Liver (tissue), 9 donors: Measurements from ENCODE around the gene WDR17. TPM values are rescaled to one million over a fixed set of nuclear protein-coding genes. Genes with fewer than 3 reads are reported as not detected.

Source experiments
- DNase-seq: peaks from one replicate; pipeline ENCODE4 v3.0.0-alpha.2; 2017; ENCODE audit warnings: low spot score
- H3K27ac ChIP-seq, 2 donors: one replicate each; pipeline ENCODE4 v1.7.0; 2013; ENCODE audit warnings: inconsistent platforms in 2 of 2, low read length in 2 of 2, control low read depth in 1 of 2, low read depth in 1 of 2, mild to moderate bottlenecking in 1 of 2
- H3K27me3 ChIP-seq, 4 donors: one replicate each; pipeline versions ENCODE4 v1.6.1 to v1.7.0; 2013; ENCODE audit warnings: low read length in 3 of 4, inconsistent platforms in 1 of 4, mild to moderate bottlenecking in 1 of 4, moderate library complexity in 1 of 4; ENCODE audit not compliant: control insufficient read depth in 4 of 4, insufficient read depth in 4 of 4
- H3K36me3 ChIP-seq, 4 donors: one replicate each; pipeline versions ENCODE4 v1.6.1 to v1.7.0; 2013; ENCODE audit warnings: low read length in 3 of 4, mild to moderate bottlenecking in 3 of 4, low read depth in 1 of 4, moderate library complexity in 1 of 4; ENCODE audit not compliant: control insufficient read depth in 4 of 4, insufficient read depth in 3 of 4
- H3K4me1 ChIP-seq, 4 donors: one replicate each; pipeline versions ENCODE4 v1.6.1 to v1.7.0; 2013; ENCODE audit warnings: low read length in 3 of 4, mild to moderate bottlenecking in 3 of 4, moderate library complexity in 1 of 4; ENCODE audit not compliant: control insufficient read depth in 4 of 4, insufficient read depth in 4 of 4
- H3K4me3 ChIP-seq, 3 donors: one replicate each; pipeline versions ENCODE4 v1.6.1 to v1.7.0; 2013; ENCODE audit warnings: low read length in 3 of 3, control low read depth in 1 of 3, low read depth in 1 of 3, mild to moderate bottlenecking in 1 of 3
- H3K9ac ChIP-seq, 2 donors: one replicate each; pipeline ENCODE4 v1.7.0; 2013; ENCODE audit warnings: low read length in 2 of 2, mild to moderate bottlenecking in 2 of 2, moderate library complexity in 2 of 2, control low read depth in 1 of 2, low read depth in 1 of 2
- H3K9me3 ChIP-seq, 4 donors: one replicate each; pipeline versions ENCODE4 v1.6.1 to v1.7.0; 2013; ENCODE audit warnings: low read length in 3 of 4; ENCODE audit not compliant: control insufficient read depth in 4 of 4
- ATF3 ChIP-seq: IDR thresholded peaks from 2 replicates; pipeline ENCODE4 v1.6.1; 2016; ENCODE audit warnings: antibody characterized with exemption
- CTCF ChIP-seq: fragments of 150-350 bp; IDR thresholded peaks from 2 replicates; pipeline ENCODE4 v1.5.1; 2017; ENCODE audit warnings: improper control_type of control experiment, low read depth, low read length; ENCODE audit not compliant: missing input control
- EGR1 ChIP-seq, 2 donors: IDR thresholded peaks; 2 replicates each; pipeline ENCODE4 v1.6.1; 2016 to 2018; ENCODE audit warnings: antibody characterized with exemption in 2 of 2, low read depth in 2 of 2
- FOXA1 ChIP-seq: IDR thresholded peaks from 2 replicates; pipeline ENCODE4 v1.6.1; 2016; ENCODE audit warnings: antibody characterized with exemption
- FOXA2 ChIP-seq: IDR thresholded peaks from 2 replicates; pipeline ENCODE4 v1.6.1; 2016; ENCODE audit warnings: antibody characterized with exemption
- GABPA ChIP-seq, 2 donors: IDR thresholded peaks in 1 of 2; conservative IDR thresholded peaks in 1 of 2; 2 replicates each; pipeline ENCODE4 v1.6.1; 2016; ENCODE audit warnings: antibody characterized with exemption in 2 of 2, mild to moderate bottlenecking in 1 of 2, moderate library complexity in 1 of 2
- HNF4A ChIP-seq, 2 donors: conservative IDR thresholded peaks; 2 replicates each; pipeline ENCODE4 v1.6.1; 2016; ENCODE audit warnings: antibody characterized with exemption in 2 of 2, mild to moderate bottlenecking in 2 of 2
- HNF4G ChIP-seq: IDR thresholded peaks from 2 replicates; pipeline ENCODE4 v1.6.1; 2016; ENCODE audit warnings: antibody characterized with exemption
- JUND ChIP-seq, 2 donors: IDR thresholded peaks; 2 replicates each; pipeline ENCODE4 v1.6.1; 2016; ENCODE audit warnings: antibody characterized with exemption in 2 of 2
- MAX ChIP-seq: IDR thresholded peaks from 2 replicates; pipeline ENCODE4 v1.6.1; 2016; ENCODE audit warnings: antibody characterized with exemption
- NR2F2 ChIP-seq: IDR thresholded peaks from 2 replicates; pipeline ENCODE4 v1.6.1; 2016; ENCODE audit warnings: antibody characterized with exemption
- REST ChIP-seq: IDR thresholded peaks from 2 replicates; pipeline ENCODE4 v1.6.1; 2016; ENCODE audit warnings: antibody characterized with exemption, mild to moderate bottlenecking
- RXRA ChIP-seq, 2 donors: IDR thresholded peaks; 2 replicates each; pipeline ENCODE4 v1.6.1; 2017 to 2018; ENCODE audit warnings: antibody characterized with exemption in 2 of 2, mild to moderate bottlenecking in 1 of 2
- SP1 ChIP-seq: IDR thresholded peaks from 2 replicates; pipeline ENCODE4 v1.6.1; 2018; ENCODE audit warnings: antibody characterized with exemption, mild to moderate bottlenecking
- TAF1 ChIP-seq: conservative IDR thresholded peaks from 2 replicates; pipeline ENCODE4 v1.6.1; 2016; ENCODE audit warnings: antibody characterized with exemption, mild to moderate bottlenecking
- YY1 ChIP-seq: IDR thresholded peaks from 2 replicates; pipeline ENCODE4 v1.6.1; 2016; ENCODE audit warnings: antibody characterized with exemption, mild to moderate bottlenecking
- WGBS: extraction: QIAGEN DNeasy Blood & Tissue Kit; methylation state at CpG from one replicate; pipeline ENCODE4 v1.1.7; 2013; 5-methylcytosine and 5-hydroxymethylcytosine counted together
- polyA plus RNA-seq, 2 donors: library from polyadenylated mRNA; stranded (reverse) in 1 of 2; unstranded in 1 of 2; fragments of 200-250 nt in 1 of 2; fragments of >200 nt in 1 of 2; fragmentation: Nextera tagmentation in 1 of 2; extraction: Ambion mirVana in 1 of 2; gene quantifications; one replicate each; pipeline versions ENCODE4 v1.2.1 to v1.2.3, GENCODE V29; 2013 to 2015
- total RNA-seq, 2 donors: library from RNA; depleted of rRNA; stranded (reverse); fragments of >200 nt; gene quantifications; one replicate each; pipeline ENCODE4 v1.2.3, GENCODE V29; 2014
- donor health status: healthy.
- donor health status: healthy.
- donor health status: healthy.
- donor health status: healthy.
- donor health status: healthy.

WDR17 gene
- total and polyA plus RNA-seq, 4 donors = 0.14 to 0.84 (median 0.34) TPM

GRCh38 chr4:176044589-176044951 lies 21.1 kb upstream of the WDR17 start:
- WGBS = 59% methylated on average over 4 of the region's 4 CpGs
- no peak for DNase-seq

GRCh38 chr4:176048631-176049030 lies 17.0 kb upstream of the WDR17 start:
- Histone ChIP-seq H3K9ac (no peak overlapping the region), H3K9me3 (no peaks in the 10 kb centered on the region), H3K4me3 (no peak overlapping the region), H3K36me3 (no peaks in the 10 kb centered on the region), H3K27me3 (peaks cover 0 to 4% (median 0%) of the 10 kb centered on the region in 4 donors), H3K4me1 (no peaks in the 10 kb centered on the region), H3K27ac (no peak overlapping the region)
- no peak for DNase-seq
- 63% methylated on average over 4 of the region's 4 CpGs for WGBS
- TF ChIP-seq YY1 (no peak), FOXA2 (no peak), REST (no peak), TAF1 (no peak), ATF3 (no peak), HNF4G (no peak), JUND (IDR thresholded peaks at IDR 0.05) (no peak), HNF4A (conservative IDR thresholded peaks at IDR 0.05) (no peak), GABPA (IDR thresholded peaks at IDR 0.05 in 1 of 2, conservative IDR thresholded peaks at IDR 0.05 in 1 of 2) (no peak), EGR1 (IDR thresholded peaks at IDR 0.05; ENCODE audit: low read depth in 2 of 2) (no peak), MAX (no peak), FOXA1 (no peak), NR2F2 (no peak), RXRA (IDR thresholded peaks at IDR 0.05) (no peak), CTCF (no peak), SP1 (no peak)

More at GRCh38 chr4:176044589-176044951, 21.1 kb upstream of the WDR17 start:
- Histone ChIP-seq H3K9ac (no peak overlapping the region), H3K9me3 (no peaks in the 10 kb centered on the region), H3K4me1 (no peaks in the 10 kb centered on the region), H3K27ac (no peak overlapping the region), H3K27me3 (peaks cover 0 to 4% (median 0%) of the 10 kb centered on the region in 4 donors), H3K4me3 (no peak overlapping the region), H3K36me3 (no peaks in the 10 kb centered on the region)
- no peak for TF ChIP-seq HNF4G
